Activated naive CD4-positive, alpha-beta T cell treated with anti-CD3 and anti-CD28 coated beads for 36 hours (primary cell): ENCODE measurements around the gene CD44. TPM values are rescaled to one million over a fixed set of nuclear protein-coding genes. Genes with fewer than 3 reads are reported as not detected.
A peak's percentile ranks its signal among the peaks of the same experiment; 100 is the strongest.

ENCODE experiments used
- CTCF ChIA-PET: fragments of 350-600 bp; sonication (Branson Sonifier 250); formaldehyde crosslinking; loops from one replicate; lab custom pipeline; 2021; ENCODE audit warnings: antibody characterized with exemption; lab: Charles Lee
- DNase-seq: peaks from one replicate; pipeline ENCODE4 v3.0.0-alpha.2; 2020
- H3K27ac Mint-ChIP-seq: one replicate; pipeline ENCODE4 v1.8.0; 2021; ENCODE audit warnings: mild to moderate bottlenecking, mixed read lengths
- H3K27me3 Mint-ChIP-seq: one replicate; pipeline ENCODE4 v1.8.0; 2021; ENCODE audit warnings: low read depth, mixed read lengths
- H3K36me3 Mint-ChIP-seq: one replicate; pipeline ENCODE4 v1.8.0; 2021; ENCODE audit warnings: low read depth, mixed read lengths
- H3K4me1 Mint-ChIP-seq: one replicate; pipeline ENCODE4 v1.8.0; 2021; ENCODE audit warnings: low read depth, mixed read lengths
- H3K4me3 Mint-ChIP-seq: one replicate; pipeline ENCODE4 v1.8.0; 2021; ENCODE audit warnings: mild to moderate bottlenecking, moderate library complexity, mixed read lengths
- H3K9me3 Mint-ChIP-seq: one replicate; pipeline ENCODE4 v1.8.0; 2021; ENCODE audit warnings: mixed read lengths
- intact Hi-C: fragments of 100-400 bp; cut with micrococcal nuclease; formaldehyde crosslinking; loops from one replicate; pipeline ENCODE4 v1.15.1; 2023
- total RNA-seq, 2 experiments: library from RNA; stranded (reverse); gene quantifications; one replicate each; pipeline ENCODE4 v1.2.3, GENCODE V29; 2021

CD44 gene
- total RNA-seq, 2 experiments from 2014 or later = 389 to 405 TPM

- H3K36me3 Mint-ChIP-seq = no peaks in the 10 kb centered on the region
- H3K27me3 Mint-ChIP-seq = no peaks in the 10 kb centered on the region
- no peak overlapping the region for H3K4me3 Mint-ChIP-seq
- H3K4me1 Mint-ChIP-seq = peaks cover 14% of the 10 kb centered on the region
- H3K9me3 Mint-ChIP-seq = no peaks in the 10 kb centered on the region
- CTCF ChIA-PET = interaction anchor here (0.9 to 1.2 kb wide), 2 partner anchors 32 to 131 kb away, joined by 3 read pairs; no protein-coding TSS in a partner anchor
- H3K27ac Mint-ChIP-seq = no peak overlapping the region
- intact Hi-C loops = no loop called here
- no peak for DNase-seq
Measured at GRCh38 chr11:35262056-35262455, 123.1 kb downstream of the CD44 start.

GRCh38 chr11:35262735-35263134 lies 123.8 kb downstream of the CD44 start:
- Mint-ChIP-seq H3K9me3 (no peaks in the 10 kb centered on the region), H3K36me3 (no peaks in the 10 kb centered on the region), H3K4me1 (peaks cover 8% of the 10 kb centered on the region), H3K4me3 (no peak overlapping the region), H3K27me3 (no peaks in the 10 kb centered on the region), H3K27ac (no peak overlapping the region)
- intact Hi-C loops = no loop called here
- DNase-seq = no peak
- CTCF ChIA-PET = interaction anchor here (1.2 kb wide), 1 partner anchor 130 kb away, joined by 3 read pairs; no protein-coding TSS in a partner anchor

- DNase-seq = no peak
- intact Hi-C loops = no loop called here
- H3K36me3 Mint-ChIP-seq = no peaks in the 10 kb centered on the region
- H3K27me3 Mint-ChIP-seq = no peaks in the 10 kb centered on the region
- H3K27ac Mint-ChIP-seq = no peak overlapping the region
- no peak overlapping the region for H3K4me3 Mint-ChIP-seq
- CTCF ChIA-PET = interaction anchor here (0.5 to 1.0 kb wide), 2 partner anchors 19 to 93 kb away, joined by 3 read pairs; no protein-coding TSS in a partner anchor
- H3K9me3 Mint-ChIP-seq = no peaks in the 10 kb centered on the region
- peaks cover 8% of the 10 kb centered on the region for H3K4me1 Mint-ChIP-seq
Measured at GRCh38 chr11:35265755-35266454, 126.9 kb downstream of the CD44 start.

GRCh38 chr11:35267504-35267903 lies 128.5 kb downstream of the CD44 start:
- no peak for DNase-seq
- H3K9me3 Mint-ChIP-seq = no peaks in the 10 kb centered on the region
- peaks cover 20% of the 10 kb centered on the region for H3K4me1 Mint-ChIP-seq
- H3K27me3 Mint-ChIP-seq = no peaks in the 10 kb centered on the region
- no peaks in the 10 kb centered on the region for H3K36me3 Mint-ChIP-seq
- CTCF ChIA-PET = interaction anchor here (0.6 kb wide), 2 partner anchors 25 to 232 kb away, joined by 3 read pairs; no protein-coding TSS in a partner anchor
- H3K27ac Mint-ChIP-seq = no peak overlapping the region
- intact Hi-C loops = no loop called here
- no peak overlapping the region for H3K4me3 Mint-ChIP-seq

- no peak overlapping the region for H3K4me3 Mint-ChIP-seq
- peaks cover 45% of the 10 kb centered on the region for H3K4me1 Mint-ChIP-seq
- CTCF ChIA-PET = no interaction called here
- H3K27ac Mint-ChIP-seq = no peak overlapping the region
- H3K27me3 Mint-ChIP-seq = no peaks in the 10 kb centered on the region
- no peaks in the 10 kb centered on the region for H3K9me3 Mint-ChIP-seq
- no peak for DNase-seq
- intact Hi-C loops = loop anchor here (5.0 to 10.0 kb wide), 3 partner anchors 327 to 1378 kb away; partner anchors contain the start of gene LMO2
- no peaks in the 10 kb centered on the region for H3K36me3 Mint-ChIP-seq
Measured at GRCh38 chr11:35270342-35270741, 131.4 kb downstream of the CD44 start.

- intact Hi-C loops = loop anchor here (5.0 to 10.0 kb wide), 3 partner anchors 326 to 1379 kb away; partner anchors contain the start of gene LMO2
- Mint-ChIP-seq H3K27ac (no peak overlapping the region), H3K4me3 (no peak overlapping the region), H3K27me3 (no peaks in the 10 kb centered on the region), H3K9me3 (no peaks in the 10 kb centered on the region), H3K36me3 (no peaks in the 10 kb centered on the region), H3K4me1 (peaks cover 50% of the 10 kb centered on the region)
- DNase-seq = no peak
- CTCF ChIA-PET = no interaction called here
Measured at GRCh38 chr11:35271031-35271430, 132.1 kb downstream of the CD44 start.

GRCh38 chr11:35272391-35272902 lies 133.5 kb downstream of the CD44 start:
- Mint-ChIP-seq H3K4me3 (peak overlapping the region; percentile 17), H3K36me3 (no peaks in the 10 kb centered on the region), H3K9me3 (no peaks in the 10 kb centered on the region), H3K27ac (peak overlapping the region; percentile 63), H3K4me1 (peaks cover 48% of the 10 kb centered on the region), H3K27me3 (no peaks in the 10 kb centered on the region)
- CTCF ChIA-PET = no interaction called here
- intact Hi-C loops = loop anchor here (1.0 to 10.0 kb wide), 8 partner anchors 25 to 1380 kb away; partner anchors contain the start of gene LMO2
- peak; percentile 70 for DNase-seq

- intact Hi-C loops = loop anchor here (5.0 to 10.0 kb wide), 3 partner anchors 322 to 1383 kb away; partner anchors contain the start of gene LMO2
- CTCF ChIA-PET = interaction anchor here (0.9 to 1.3 kb wide), 3 partner anchors 29 to 121 kb away, joined by 3 to 5 read pairs (median 3); no protein-coding TSS in a partner anchor
- Mint-ChIP-seq H3K4me3 (no peak overlapping the region), H3K4me1 (peaks cover 48% of the 10 kb centered on the region), H3K27ac (no peak overlapping the region), H3K9me3 (no peaks in the 10 kb centered on the region), H3K27me3 (no peaks in the 10 kb centered on the region), H3K36me3 (no peaks in the 10 kb centered on the region)
- DNase-seq = no peak
Measured at GRCh38 chr11:35274909-35275785, 136.2 kb downstream of the CD44 start.

- H3K27me3 Mint-ChIP-seq = no peaks in the 10 kb centered on the region
- no peaks in the 10 kb centered on the region for H3K9me3 Mint-ChIP-seq
- H3K4me1 Mint-ChIP-seq = peaks cover 48% of the 10 kb centered on the region
- CTCF ChIA-PET = interaction anchor here (0.7 to 1.3 kb wide), 4 partner anchors 29 to 129 kb away, joined by 3 to 5 read pairs (median 4); no protein-coding TSS in a partner anchor
- no peaks in the 10 kb centered on the region for H3K36me3 Mint-ChIP-seq
- H3K4me3 Mint-ChIP-seq = no peak overlapping the region
- H3K27ac Mint-ChIP-seq = no peak overlapping the region
- intact Hi-C loops = loop anchor here (10.0 kb wide), 1 partner anchor 621 kb away; no protein-coding TSS in a partner anchor
- no peak for DNase-seq
Measured at GRCh38 chr11:35275786-35276170, 136.8 kb downstream of the CD44 start.

- Mint-ChIP-seq H3K36me3 (no peaks in the 10 kb centered on the region), H3K4me1 (peaks cover 45% of the 10 kb centered on the region), H3K27ac (no peak overlapping the region), H3K27me3 (no peaks in the 10 kb centered on the region), H3K9me3 (no peaks in the 10 kb centered on the region), H3K4me3 (no peak overlapping the region)
- CTCF ChIA-PET = interaction anchor here (0.7 to 1.3 kb wide), 4 partner anchors 30 to 130 kb away, joined by 3 to 5 read pairs (median 4); no protein-coding TSS in a partner anchor
- peak; percentile 65 for DNase-seq
- intact Hi-C loops = loop anchor here (10.0 kb wide), 1 partner anchor 622 kb away; no protein-coding TSS in a partner anchor
Measured at GRCh38 chr11:35276396-35277145, 137.6 kb downstream of the CD44 start.

GRCh38 chr11:35277827-35278226 lies 138.9 kb downstream of the CD44 start:
- CTCF ChIA-PET = interaction anchor here (0.7 kb wide), 1 partner anchor 68 kb away, joined by 5 read pairs; no protein-coding TSS in a partner anchor
- peaks cover 40% of the 10 kb centered on the region for H3K4me1 Mint-ChIP-seq

More at GRCh38 chr11:35277827-35278226, 138.9 kb downstream of the CD44 start:
- Mint-ChIP-seq H3K36me3 (no peaks in the 10 kb centered on the region), H3K4me3 (no peak overlapping the region), H3K9me3 (no peaks in the 10 kb centered on the region), H3K27ac (no peak overlapping the region), H3K27me3 (no peaks in the 10 kb centered on the region)
- DNase-seq = no peak
- intact Hi-C loops = loop anchor here (10.0 kb wide), 1 partner anchor 623 kb away; no protein-coding TSS in a partner anchor
